HG02981 (cell line): ENCODE data around the gene TMEM212.
"Not testable (repeated sequence)": the region's sequence is repeated elsewhere in the genome, so short reads cannot be mapped to it uniquely, and the experiment has no call there.

Experiments
- ATAC-seq: cut with Tn5 transposase; IDR thresholded peaks from one replicate; pipeline ENCODE4 v1.9.1; 2021; ENCODE audit warnings: mild to moderate bottlenecking, moderate library complexity; ENCODE audit not compliant: unreplicated experiment

TMEM212 gene

DNA sequence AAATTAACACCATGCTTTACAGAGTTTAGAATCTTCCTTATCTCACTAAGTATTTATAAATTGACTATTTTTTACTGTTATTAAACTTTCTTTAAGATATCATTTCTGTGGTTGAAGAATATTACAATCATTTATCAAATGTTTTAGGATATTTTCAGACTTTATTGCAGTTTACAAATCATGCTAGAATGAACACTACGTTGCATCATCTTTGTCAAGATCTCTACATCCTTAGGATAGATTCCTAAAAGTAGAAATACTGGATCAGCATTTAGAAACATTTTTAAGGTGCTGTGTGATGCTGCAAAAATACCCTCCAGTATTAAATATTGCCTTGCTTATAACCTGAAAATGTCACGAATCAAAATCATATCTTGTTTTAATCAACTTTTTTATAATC is 30.3 kb upstream of the TMEM212 start:
- no peak for ATAC-seq

DNA sequence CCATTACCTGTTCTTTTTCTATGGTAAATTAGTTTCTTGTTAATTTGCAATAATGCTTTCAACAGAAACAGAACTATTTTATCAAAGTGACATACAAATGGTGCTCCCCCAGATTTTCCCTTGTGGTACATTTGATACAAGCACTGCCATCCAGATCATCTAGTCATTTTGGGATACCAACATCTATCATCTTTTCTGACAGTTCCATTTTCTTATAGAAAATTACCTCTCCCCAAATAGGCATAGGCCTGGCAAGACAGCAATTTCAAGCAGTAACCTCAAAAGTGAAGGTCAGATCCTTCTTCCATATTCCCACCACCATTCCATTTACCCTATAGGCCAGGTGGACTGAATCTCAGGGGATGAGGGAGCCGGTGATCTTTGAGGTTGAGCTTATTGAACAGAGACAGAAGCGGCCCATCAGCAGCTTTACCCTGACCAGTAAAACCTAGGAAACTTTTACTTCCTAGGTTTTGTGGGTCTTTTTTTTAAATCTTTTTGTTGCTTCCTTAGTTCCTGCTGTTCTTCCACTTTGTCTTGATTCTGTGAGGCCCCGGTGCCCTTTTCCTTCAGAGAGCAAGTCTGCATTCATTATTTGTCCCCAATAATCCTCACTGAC is 29.8 kb upstream of the TMEM212 start:
- ATAC-seq: no peak

DNA sequence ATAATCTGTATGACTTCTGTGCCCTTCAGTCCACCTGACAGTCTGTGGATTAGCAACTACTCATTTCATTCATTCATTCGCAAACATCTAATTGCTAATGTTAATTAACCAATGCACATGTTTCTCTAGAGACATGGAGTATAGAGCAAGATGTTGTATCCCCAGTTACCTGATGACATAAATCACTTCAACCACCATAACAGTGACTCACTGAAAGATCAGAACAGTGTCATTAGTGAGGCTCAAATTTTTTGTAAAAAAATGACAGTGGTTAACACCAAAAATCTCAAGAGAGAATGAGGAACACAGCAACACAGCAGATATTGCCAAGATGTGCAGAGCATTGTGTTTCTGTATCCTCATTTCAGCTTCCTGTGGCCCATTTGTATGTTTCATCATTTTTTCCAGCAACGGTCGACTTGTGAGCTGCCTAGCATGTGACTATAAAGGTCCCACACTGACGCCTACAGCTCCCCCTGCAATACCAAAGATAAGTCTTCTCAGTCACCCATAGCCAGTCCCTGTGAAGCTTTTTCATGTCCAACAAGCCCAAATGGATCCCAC is 29.2 kb upstream of the TMEM212 start:
- ATAC-seq: peak; percentile 33

DNA sequence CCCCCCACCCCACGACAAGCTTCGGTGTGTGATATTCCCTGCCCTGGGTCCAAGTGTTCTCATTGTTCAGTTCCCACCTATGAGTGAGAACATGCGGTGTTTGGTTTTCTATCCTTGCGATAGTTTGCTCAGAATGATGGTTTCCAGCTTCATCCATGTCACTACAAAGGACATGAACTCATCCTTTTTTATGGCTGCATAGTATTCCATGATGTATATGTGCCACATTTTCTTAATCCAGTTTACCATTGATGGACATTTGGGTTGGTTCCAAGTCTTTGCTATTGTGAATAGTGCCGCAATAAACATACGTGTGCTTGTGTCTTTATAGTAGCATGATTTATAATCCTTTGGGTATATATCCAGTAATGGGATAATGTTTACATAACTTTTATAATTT is 28.5 kb upstream of the TMEM212 start:
- ATAC-seq: not testable (repeated sequence)

DNA sequence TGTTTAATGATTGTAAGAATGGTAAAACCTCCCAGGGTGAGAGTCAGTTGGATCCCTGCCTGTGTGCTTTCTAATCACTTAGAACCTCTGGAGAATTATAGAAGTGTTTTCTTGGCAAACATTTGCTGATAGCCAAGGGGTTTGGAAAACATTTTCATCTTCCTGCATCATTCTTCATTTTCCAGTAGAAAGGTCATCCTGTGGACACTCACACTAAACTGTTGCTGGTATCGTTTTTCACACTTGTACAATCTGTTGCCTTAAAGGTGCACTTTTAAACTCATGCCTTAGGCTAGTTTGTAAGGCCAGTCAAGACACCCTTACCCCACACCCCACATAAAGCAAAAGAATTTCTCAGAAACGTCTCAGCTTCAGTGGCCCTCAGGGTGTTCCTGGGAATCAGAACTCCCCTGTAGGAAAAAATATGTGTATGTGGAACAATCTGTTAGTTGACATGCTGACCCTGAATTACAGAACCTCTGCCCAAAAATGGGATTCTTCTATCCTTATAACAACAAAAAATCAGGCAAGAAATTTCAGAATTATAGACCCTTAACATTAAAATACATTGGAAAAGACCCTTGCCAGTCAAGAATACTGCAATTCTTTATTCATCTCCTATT is 27.1 kb upstream of the TMEM212 start:
- no peak for ATAC-seq

DNA sequence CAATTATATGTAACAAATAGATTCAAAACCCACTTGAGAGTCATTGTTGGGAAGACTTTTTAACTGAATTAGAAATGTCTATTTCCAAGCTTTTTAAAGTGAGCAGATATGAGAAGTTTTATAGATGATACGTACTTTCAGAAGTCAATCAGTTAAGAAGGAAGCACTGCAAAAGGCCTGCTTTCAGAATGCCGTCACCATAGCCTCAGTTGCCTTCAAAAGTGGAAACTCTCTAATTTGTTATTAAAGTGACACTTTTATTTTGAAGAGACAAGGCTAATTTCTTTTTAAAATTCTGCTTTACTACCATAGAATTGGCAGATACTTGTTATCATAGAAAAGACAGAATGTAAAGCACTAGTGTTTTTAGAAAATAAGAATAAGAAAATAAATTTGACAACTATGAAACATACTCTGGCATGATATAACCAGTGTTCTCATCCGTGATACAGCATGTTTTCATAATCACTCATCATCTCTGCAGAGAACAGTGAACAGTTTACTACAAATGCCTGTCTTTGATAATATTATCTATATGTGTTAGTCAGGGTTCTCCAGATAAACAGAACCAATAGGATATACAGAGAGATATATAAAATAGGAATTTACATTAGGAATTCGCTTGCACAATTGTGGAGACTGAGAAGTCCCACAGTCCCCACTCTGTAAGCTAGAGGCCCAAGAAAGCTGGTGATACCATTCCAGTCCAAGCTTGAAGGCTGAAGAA is 25.9 kb upstream of the TMEM212 start:
- ATAC-seq: no peak

DNA sequence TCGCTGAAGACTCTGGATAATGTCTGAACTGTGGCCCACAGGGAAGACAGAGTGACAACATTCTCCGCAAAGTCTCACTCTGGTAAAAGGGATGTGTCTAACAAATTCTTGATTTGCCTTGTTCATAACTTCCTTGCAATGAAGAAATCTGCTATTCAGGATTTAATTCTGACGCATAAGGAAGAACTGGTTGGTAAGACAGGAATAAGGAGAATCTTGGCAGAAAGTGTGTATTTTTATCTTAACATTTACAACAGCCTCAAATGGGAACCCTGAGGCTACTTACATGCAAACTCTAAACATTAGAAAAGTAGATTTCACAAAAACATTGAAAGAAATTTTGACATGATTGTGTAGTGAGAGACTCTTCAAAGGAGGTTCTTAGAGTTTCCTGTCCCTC is 22.1 kb upstream of the TMEM212 start:
- ATAC-seq: no peak

DNA sequence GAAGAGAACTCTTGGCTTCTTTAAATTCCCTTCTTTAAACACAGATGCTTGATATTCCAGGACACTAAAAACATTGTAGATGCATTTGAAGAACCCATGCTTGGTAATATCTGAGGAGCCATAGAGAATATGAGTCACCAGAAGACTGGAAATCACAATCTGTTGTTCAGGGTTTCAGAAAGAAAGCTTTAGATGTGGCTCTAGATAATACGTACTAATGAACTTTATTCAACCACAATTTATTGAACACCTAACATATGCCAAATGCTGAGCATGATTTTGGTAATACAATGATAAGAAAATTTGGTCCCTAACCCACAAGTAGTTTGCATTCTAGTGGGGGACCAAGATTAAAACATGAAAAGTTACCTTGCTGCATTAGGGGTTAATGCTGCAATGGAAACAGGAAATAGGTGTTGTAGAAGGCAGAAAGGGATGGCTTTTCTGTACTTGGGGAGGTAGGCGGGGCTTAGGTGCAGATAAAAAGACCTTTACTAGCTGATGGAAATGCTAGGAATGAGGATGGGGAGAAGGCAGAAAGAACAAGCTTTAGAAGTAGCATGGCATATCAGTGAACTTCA is 21.3 kb upstream of the TMEM212 start:
- ATAC-seq: no peak

DNA sequence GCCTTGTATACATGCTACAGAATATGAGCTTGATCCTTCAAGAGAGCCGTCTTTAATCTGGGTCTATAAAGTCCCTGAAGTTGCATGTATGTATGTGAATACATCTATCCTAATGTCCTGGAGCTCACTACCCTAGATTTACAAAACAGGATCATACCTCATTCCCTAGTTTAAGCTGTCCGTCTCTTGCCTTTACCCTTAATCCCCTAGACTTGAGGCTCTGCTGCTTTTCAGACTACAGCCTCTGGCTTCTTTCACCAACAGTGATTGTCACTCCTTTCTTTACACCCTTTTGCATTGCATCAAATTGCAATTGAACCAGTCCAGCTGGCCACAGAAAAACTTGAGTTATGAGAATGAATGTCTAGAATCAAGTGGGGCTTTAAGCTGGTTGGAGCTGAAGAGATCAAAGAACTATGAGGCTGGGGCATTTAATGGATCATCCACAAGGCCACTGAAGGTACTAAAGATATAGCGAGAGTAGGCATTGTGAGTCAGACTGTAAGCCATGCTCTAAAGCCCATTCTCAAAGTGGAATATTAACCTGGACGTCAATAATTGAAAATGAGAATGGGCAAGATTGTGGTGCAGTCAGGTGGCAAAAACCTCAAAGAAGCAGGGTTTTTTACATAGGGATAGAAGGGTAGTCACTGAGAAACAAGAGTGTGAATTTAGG is 20.6 kb upstream of the TMEM212 start:
- peak; percentile 89 for ATAC-seq

DNA sequence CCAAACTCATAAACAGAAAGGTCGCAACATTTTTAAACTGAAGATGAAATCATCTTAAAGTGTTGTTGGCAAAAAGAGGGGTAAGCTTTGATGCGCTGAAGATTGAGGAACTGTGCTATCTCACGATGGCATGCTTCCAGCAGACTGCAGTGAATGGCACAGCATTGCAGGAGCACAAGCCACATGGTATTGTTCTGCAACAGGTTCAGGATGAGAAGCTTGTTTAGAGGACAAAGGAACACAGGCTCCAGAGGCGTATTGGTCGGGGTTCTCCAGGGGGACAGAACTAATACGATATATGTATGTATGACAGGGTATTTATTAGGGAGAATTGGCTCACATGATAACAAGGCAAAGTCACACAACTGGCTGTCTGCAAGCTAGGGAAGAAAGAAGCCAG is 19.0 kb upstream of the TMEM212 start:
- ATAC-seq: no peak

DNA sequence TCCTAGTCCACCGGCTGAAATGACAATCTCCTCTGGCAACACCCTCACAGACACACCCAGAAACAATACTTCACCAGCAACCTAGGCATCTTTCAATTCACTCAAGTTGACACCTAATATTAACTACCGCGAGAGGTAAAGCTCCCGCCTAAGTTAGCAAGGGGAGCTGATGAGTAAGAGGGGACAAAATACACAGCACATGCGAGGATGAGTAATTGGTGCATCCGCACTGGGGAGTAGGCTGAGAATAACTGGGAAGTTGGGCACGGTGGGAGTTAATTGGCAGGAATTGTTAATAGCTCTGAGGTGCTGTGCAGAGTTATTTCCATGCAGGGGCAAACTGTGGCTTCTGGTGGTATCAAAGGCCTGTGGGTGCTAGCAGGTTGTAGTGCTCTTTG is 18.3 kb upstream of the TMEM212 start:
- no peak for ATAC-seq

DNA sequence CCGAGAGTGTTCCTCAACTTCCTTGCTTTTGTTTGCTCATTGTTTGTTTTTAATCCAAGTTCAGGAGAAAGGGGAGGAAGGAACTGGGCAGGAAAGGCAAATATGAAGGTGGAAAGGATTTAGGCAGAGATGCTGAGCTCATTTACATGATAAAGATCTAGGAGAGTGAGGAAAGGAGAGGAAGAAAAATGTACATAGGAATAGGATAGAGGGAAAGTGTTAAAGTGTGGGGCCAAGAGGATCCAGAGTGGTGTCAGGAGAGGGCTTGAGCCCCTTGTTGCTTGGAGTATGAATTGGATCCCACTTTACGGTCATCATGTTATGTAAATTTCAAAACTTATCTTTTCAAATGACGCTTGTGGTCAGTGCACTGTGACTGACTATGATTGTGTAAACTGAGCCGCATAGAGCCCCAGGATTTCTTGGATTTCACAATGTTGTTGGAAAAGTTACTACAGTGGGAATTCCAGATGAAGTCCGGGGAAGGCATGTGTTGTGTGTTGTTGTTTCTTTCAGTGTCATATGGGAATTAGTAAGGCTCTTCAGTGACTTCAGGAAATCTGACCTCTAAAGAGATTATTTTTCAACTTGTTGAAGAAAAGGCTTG is 17.8 kb upstream of the TMEM212 start:
- no peak for ATAC-seq

DNA sequence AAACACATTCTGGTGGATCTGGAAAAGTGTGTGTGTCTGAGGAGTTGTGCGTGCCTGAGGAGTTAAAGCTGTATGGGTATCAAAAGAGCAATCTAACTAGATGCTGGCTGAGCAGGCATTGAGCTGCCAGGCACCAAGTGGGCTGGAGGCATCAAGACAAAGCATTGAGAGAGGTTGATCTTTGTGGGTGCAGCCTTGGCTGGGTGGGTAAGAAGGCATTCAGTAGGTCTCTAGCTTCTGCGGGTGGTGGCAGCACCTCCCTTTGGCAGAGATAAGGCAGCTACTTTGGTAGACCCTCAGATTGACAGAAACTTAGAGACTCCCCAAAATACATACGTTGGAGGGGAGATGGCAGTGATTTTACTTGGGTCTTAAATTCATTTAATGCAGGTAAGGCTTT is 15.8 kb upstream of the TMEM212 start:
- ATAC-seq: no peak

DNA sequence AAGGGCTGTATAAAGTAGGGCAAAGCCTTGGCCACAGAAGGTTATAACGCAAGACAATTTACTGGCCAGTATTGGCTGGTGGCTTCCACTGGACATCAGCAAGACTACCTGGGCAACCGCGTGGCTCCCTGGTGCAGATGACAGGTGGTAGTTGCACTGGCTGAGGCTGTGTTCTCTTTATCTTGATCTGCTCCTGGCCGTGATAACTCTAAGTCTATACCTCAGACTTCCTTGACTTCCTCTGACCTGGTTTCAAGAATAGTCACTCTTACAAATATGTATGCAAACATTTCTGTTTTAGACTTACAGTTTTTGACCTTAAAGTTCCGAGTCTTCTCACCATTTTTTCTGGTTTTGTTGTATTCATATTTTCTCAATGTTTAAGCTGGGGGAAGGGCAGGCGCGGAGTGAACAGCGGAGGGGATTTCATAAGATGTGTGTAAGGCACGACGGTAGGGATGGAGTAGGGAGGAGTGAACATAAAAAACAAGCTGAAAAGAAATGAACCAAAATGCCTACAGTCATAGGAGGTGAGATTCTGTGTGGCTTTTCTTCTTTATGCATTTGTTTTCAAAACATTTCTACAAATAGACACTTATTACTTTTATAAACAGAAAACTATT is 15.2 kb upstream of the TMEM212 start:
- no peak for ATAC-seq

DNA sequence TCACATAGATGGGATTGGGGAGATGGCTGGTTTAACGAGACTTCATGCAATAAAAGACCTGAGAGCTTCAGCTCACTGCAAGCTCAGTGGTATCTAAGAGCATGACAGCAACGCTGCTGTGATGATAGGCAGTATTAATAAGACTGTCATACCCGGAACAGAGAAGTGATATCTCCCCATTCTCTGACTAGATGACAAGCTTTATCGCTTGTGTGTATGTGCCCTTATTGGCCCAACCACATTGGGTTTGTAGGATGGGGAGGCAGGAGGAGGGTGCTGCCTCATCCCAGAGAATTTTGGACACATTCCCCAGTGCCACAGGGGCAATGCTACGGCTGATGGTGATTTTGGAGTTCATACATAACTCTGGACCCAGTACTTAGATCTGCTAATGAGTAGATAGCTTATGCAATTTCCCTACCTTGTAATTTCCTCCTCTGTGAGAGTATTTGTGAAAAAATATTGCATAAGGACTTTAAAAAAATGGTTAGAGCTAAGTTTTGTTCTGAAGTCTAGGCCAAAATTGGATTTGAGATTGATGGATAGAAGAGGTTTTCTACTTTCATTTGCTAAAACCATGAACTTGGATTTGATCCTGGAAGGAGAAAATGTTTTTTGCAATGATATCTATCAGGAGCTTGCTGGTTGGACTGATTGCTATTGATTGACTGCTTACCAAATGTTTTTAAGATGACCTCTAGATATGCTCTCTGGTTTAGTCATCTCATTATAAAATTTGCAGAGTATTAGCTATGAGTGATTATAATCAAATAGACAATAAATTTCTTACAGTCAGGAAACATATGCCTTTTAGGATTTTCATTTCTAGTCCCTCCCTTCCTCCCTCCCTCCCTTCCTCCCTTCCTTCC is 14.0 kb upstream of the TMEM212 start:
- no peak for ATAC-seq

DNA sequence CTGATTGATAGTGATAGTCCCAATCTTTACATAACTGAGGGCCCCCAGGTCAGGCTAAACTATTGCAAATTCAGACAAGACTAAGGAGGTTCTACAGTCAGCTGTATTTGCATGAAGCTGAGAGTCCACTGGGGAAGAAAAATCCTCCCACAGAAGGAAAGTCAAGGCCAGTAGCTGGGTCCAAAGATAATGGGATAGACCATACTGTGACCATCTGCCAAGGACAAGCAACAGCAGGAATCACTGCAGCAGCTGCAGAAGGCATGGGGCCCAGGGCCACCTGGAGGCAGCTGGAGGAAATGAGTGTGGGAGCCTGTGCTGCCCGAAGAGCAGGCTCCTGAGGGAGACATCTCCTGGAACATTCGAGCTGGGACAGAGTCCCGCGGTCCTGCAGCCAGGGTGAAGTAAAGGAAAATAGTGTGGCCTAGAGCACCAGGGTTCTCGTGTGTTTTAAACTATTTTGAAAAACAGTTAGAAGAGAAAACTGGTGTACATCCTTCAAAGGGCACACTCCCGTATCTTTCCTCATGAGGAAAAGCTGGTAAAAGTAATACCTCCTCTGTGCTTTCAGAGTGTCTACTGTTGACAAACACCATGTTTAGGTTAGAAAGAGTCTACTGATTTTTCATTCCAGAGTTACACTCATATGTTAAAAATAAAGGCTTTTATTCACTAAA is 13.2 kb upstream of the TMEM212 start:
- ATAC-seq: peak; percentile 65

DNA sequence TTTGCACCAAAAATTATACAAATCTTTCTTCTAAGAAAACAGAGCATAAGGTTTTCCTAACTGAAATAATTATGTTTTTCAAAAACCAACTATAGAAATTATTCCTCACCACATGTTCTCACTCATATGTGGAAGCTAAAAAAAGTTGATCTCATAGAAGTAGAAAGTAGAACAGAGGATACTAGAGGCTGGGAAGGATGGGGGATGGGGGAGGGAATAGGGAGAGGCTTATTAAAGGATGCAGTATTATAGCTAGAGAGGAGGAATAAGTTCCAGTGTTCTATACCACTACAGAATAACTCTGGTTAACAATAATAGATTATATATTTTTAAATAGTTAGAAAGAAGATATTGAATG is 12.7 kb upstream of the TMEM212 start:
- ATAC-seq: no peak

DNA sequence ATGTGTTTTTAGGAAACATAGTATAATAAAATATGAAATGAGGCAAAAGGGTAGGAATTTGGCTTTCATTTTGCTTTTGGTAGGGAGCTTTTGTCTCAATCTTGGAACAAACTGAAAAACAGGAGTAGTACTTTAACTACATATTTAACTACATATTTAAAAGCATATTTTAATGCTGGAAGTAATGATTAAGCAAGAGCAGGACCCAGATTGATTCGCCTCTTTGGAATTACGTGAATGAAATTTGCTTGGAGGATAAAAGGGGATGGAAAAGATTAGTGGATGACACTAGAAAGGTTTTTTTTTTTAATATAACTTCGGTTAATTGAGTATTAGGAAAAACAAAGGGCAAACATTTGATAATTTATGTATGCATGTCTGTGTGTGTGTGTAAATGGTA is 11.2 kb upstream of the TMEM212 start:
- no peak for ATAC-seq

DNA sequence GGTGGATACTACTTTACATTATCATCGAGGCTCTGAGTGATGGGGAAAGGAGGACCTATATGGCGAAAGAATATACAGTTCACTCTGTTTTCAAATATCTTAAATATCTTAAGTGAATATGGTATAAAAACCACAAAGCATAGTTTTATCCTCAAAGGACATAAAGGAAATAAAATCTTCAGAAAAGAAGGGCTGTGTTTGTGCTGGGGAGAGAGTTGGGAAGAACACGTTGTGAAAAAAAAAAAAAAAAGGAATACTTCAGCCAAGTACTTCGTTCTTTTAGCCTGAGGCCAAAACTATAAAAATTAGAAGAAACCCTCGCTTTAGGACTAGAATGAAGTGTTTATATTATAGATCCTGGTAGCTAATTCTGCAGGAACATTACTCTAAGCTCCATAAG is 10.2 kb upstream of the TMEM212 start:
- no peak for ATAC-seq
